ENCODE data around the gene CSTF3. TPM values are rescaled to one million over a fixed set of nuclear protein-coding genes. Genes with fewer than 3 reads are reported as not detected.

The CSTF3 gene
- polyA plus RNA-seq, 1 donor (not counting 4 experiments of a cell fraction or from before 2014, with no cell fraction given): 41.1 TPM

DNA sequence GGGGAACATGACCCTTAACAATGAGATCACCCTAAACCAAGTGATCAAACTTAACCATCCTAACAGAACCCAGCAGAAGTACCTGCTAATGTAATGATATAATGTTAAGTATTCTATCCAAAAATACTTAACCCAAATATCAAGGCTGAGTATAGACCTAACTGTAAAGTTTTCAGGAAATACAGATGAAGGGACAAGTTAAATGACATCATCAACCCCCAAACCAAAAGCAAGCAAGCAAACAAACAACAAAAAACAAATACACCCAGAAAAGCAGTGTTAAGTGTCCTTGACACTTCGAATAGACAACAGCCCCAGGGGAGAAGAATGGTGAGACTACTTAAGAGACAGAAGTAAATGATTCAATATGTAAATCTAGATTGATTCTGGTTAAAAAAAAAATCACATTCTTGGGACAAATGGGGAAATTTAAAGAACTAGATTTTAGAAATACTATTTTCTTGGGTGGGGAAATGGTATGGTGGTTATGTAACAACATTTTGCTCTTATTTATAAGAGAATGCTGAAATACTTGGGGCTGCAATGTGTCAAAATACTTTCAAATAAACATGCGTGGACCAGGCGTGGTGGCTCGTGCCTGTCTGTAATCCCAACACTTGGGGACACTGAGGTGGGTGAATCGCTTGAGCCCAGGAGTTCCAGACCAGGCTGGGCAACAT, 2.5 kb downstream of the CSTF3 start:
- Histone ChIP-seq H3K4me1 (ENCODE audit: control insufficient read depth, extremely low read depth, insufficient read depth, low read length) (peaks cover 22% of the 10 kb centered on the region), H3K27me3 (ENCODE audit: control insufficient read depth, extremely low read depth, insufficient read depth, low read length) (no peaks in the 10 kb centered on the region), H3K9me1 (ENCODE audit: control insufficient read depth, extremely low read depth, insufficient read depth, low read length) (no peaks in the 10 kb centered on the region), H3K4me3 (ENCODE audit: control insufficient read depth in 2 of 3, extremely low read depth in 1 of 3, insufficient read depth in 2 of 3, low read depth in 1 of 3, low read length in 3 of 3) (peak overlapping the region in 1 of 3 experiments; percentile 36), H3K9me3 (ENCODE audit: control insufficient read depth, low read depth, low read length) (no peaks in the 10 kb centered on the region), H4K20me1 (ENCODE audit: control insufficient read depth, extremely low read depth, insufficient read depth, low read length) (peaks cover 9% of the 10 kb centered on the region), H3K79me2 (ENCODE audit: control insufficient read depth, insufficient read depth, low read length) (peaks cover 76% of the 10 kb centered on the region), H2AFZ (ENCODE audit: control insufficient read depth, low read length) (no peak overlapping the region), H3K4me2 (ENCODE audit: control insufficient read depth, extremely low read depth, insufficient read depth, low read depth, low read length) (peak overlapping the region; percentile 99), H3K27ac (ENCODE audit: control insufficient read depth, insufficient read depth, low read length) (no peak overlapping the region), H3K36me3 (ENCODE audit: control insufficient read depth in 2 of 2, extremely low read depth in 1 of 2, insufficient read depth in 2 of 2, low read length in 2 of 2) (peaks cover 2 to 4% of the 10 kb centered on the region in 2 experiments), H3K9ac (ENCODE audit: control insufficient read depth, extremely low read depth, insufficient read depth, low read length) (no peak overlapping the region)
- dilution Hi-C loops (cut with MboI; ENCODE audit: extremely low pct_ligation_motif_present, low sequenced_read_pairs): no loop called here
- FAIRE-seq (no peak), DNase-seq (ENCODE audit: low read depth, low spot score) (no peak)
- TF ChIP-seq EZH2 (IDR thresholded peaks at IDR 0.05; ENCODE audit: low read length): no peak
- TF ChIP-seq, protein P1, sequence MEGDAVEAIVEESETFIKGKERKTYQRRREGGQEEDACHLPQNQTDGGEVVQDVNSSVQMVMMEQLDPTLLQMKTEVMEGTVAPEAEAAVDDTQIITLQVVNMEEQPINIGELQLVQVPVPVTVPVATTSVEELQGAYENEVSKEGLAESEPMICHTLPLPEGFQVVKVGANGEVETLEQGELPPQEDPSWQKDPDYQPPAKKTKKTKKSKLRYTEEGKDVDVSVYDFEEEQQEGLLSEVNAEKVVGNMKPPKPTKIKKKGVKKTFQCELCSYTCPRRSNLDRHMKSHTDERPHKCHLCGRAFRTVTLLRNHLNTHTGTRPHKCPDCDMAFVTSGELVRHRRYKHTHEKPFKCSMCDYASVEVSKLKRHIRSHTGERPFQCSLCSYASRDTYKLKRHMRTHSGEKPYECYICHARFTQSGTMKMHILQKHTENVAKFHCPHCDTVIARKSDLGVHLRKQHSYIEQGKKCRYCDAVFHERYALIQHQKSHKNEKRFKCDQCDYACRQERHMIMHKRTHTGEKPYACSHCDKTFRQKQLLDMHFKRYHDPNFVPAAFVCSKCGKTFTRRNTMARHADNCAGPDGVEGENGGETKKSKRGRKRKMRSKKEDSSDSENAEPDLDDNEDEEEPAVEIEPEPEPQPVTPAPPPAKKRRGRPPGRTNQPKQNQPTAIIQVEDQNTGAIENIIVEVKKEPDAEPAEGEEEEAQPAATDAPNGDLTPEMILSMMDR (optimal IDR thresholded peaks at IDR 0.05 in 1 of 3, IDR thresholded peaks at IDR 0.05 in 1 of 3, conservative IDR thresholded peaks at IDR 0.05 in 1 of 3; ENCODE audit: extremely low read depth in 1 of 3, insufficient read depth in 2 of 3, low read length in 3 of 3): no peak

DNA sequence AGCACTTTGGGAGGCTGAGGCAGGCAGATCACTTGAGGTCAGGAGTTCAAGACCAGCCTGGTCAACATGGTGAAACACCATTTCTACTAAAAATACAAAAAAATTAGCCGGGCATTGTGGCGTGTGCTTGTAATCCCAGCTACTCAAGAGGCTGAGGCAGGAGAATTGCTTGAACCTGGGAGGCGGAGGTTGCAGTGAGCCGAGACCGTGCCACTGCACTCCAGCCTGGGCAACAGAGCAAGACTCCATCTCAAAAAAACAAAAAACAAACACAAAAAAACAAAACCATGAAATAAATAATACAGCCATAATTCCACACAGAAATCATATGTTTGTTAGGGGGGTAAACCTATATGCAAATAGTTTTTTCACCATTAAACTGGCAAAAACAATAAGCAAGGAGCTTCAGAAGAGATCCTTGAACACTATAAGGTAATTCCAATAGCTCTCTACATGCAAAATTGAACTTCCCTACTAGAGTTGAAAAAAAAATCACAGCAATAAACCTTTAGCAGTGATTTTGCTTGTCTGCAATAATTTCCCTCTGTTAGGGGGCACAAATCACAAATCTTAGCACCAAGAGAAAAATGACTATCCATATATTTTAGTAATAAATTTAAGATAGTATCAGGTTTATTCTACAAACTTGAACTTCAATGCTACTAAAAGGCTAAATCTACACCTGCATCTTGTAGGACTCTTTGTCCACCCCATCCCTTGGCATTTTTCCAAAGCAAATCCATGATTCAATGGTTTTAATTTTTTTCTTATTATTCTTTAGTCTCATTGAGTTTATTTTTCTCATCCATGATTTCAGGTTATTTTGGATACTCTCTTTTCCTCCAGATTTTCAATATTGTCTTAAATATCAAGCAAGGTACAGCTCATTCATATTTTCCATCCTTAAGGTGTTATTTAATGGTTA, 3.9 kb downstream of the CSTF3 start:
- FAIRE-seq (no peak), DNase-seq (ENCODE audit: low read depth, low spot score) (no peak)
- Histone ChIP-seq H3K27ac (ENCODE audit: control insufficient read depth, insufficient read depth, low read length) (no peak overlapping the region), H3K27me3 (ENCODE audit: control insufficient read depth, extremely low read depth, insufficient read depth, low read length) (no peaks in the 10 kb centered on the region), H4K20me1 (ENCODE audit: control insufficient read depth, extremely low read depth, insufficient read depth, low read length) (peaks cover 12% of the 10 kb centered on the region), H3K4me1 (ENCODE audit: control insufficient read depth, extremely low read depth, insufficient read depth, low read length) (peaks cover 22% of the 10 kb centered on the region), H3K9me1 (ENCODE audit: control insufficient read depth, extremely low read depth, insufficient read depth, low read length) (no peaks in the 10 kb centered on the region), H2AFZ (ENCODE audit: control insufficient read depth, low read length) (no peak overlapping the region), H3K4me3 (ENCODE audit: control insufficient read depth in 2 of 3, extremely low read depth in 1 of 3, insufficient read depth in 2 of 3, low read depth in 1 of 3, low read length in 3 of 3) (no peak overlapping the region), H3K9ac (ENCODE audit: control insufficient read depth, extremely low read depth, insufficient read depth, low read length) (no peak overlapping the region), H3K36me3 (ENCODE audit: control insufficient read depth in 2 of 2, extremely low read depth in 1 of 2, insufficient read depth in 2 of 2, low read length in 2 of 2) (peaks cover 2 to 8% of the 10 kb centered on the region in 2 experiments), H3K79me2 (ENCODE audit: control insufficient read depth, insufficient read depth, low read length) (peaks cover 89% of the 10 kb centered on the region), H3K4me2 (ENCODE audit: control insufficient read depth, extremely low read depth, insufficient read depth, low read depth, low read length) (peak overlapping the region; percentile 99), H3K9me3 (ENCODE audit: control insufficient read depth, low read depth, low read length) (no peaks in the 10 kb centered on the region)
- TF ChIP-seq EZH2 (IDR thresholded peaks at IDR 0.05; ENCODE audit: low read length): no peak
- TF ChIP-seq, protein P1 (optimal IDR thresholded peaks at IDR 0.05 in 1 of 3, IDR thresholded peaks at IDR 0.05 in 1 of 3, conservative IDR thresholded peaks at IDR 0.05 in 1 of 3; ENCODE audit: extremely low read depth in 1 of 3, insufficient read depth in 2 of 3, low read length in 3 of 3): no peak
- dilution Hi-C loops (cut with MboI; ENCODE audit: extremely low pct_ligation_motif_present, low sequenced_read_pairs): no loop called here

Measured in keratinocyte (primary cell).